HG02884 (cell line): ENCODE measurements around the gene DNAJC3.
"Not testable (repeated sequence)": the region's sequence is repeated elsewhere in the genome, so short reads cannot be mapped to it uniquely, and the experiment has no call there.

ENCODE experiments used
- ATAC-seq: cut with Tn5 transposase; IDR thresholded peaks from one replicate; pipeline ENCODE4 v1.9.1; 2021; ENCODE audit warnings: mild to moderate bottlenecking, moderate library complexity; ENCODE audit not compliant: unreplicated experiment

DNAJC3 gene

DNA sequence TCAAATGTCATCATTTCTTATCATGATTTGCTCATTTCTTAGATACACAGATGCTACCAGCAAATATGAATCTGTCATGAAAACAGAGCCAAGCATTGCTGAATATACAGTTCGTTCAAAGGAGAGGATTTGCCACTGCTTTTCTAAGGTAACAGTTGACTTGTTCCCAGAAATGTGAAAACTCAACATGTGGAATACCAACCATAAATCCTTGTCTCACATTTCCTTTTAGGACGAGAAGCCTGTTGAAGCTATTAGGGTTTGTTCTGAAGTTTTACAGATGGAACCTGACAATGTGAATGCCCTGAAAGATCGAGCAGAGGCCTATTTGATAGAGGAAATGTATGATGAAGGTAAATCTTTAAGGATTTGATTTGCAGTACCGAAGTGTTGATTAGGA lies 86.7 kb downstream of the DNAJC3 start:
- ATAC-seq: no peak

DNA sequence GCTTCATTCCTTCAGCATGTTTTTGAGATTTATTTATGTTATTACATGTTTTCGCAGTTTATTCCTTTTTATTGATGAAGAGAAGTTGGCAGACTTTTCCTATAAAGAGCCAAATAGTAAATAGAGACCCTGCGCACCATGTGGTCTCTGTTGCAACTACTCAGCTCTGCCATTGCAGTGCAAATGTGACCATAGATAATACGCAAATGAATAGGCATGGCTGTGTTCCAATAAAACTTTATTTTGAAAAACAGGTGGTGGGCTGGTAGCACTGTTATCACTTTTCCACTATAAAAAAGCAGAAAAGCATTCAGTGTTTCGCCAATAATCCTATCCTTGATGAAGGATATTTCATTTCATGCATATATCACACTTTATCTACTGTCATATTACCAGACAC lies 95.0 kb downstream of the DNAJC3 start:
- no peak for ATAC-seq

DNA sequence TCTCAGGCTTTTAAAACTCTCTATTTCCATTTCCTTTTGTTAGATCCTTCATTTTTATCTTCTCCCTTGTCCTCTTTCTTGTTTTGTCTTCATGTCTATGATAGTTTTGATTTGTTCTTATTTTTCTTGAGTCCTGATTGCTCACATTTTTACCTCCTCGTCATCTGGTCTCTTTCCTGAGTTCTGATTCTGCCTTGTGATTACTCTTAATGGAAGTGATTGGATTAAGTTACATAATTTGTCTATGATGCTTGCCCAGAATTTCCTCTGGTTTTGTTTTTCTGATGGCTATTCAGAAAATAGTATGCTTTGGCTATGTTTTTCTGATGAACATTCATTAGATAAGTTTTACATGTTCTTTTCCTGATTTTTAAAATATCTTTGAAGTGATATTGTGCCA lies 102.6 kb downstream of the DNAJC3 start:
- ATAC-seq: no peak

DNA sequence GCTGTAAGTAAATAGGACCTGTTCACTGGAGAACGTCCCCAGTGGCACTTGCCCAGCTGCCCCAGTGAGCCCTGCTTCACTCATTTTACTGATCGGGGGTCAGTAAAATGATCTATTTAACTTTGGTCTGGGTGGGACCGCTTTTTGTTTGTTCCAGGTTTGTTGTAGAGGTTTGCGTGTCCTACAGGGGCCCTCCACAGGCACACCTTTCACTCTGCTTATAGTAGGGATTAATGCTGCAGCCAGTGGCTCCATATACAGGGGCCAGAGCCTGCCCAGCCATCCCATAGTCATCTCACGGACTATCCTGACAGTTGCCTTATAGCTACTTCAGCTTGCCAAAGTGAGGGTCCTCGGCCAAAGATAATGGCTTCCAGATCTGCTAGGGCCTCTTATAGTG lies 104.1 kb downstream of the DNAJC3 start:
- no peak for ATAC-seq

DNA sequence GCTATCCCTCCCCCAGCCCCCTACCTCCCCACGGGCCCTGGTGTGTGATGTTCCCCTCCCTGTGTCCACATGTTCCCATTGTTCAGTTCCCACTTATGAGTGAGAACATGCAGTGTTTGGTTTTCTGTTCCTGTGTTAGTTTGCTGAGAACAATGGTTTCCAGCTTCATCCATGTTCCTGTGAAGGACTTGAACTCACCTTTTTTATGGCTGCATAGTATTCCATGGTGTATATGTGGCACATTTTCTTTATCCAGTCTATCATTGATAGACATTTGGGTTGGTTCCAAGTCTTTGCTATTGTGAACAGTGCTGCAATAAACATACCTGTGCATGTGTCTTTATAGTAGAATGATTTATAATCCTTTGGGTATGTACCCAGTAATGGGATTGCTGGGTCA lies 105.0 kb downstream of the DNAJC3 start:
- ATAC-seq: not testable (repeated sequence)

DNA sequence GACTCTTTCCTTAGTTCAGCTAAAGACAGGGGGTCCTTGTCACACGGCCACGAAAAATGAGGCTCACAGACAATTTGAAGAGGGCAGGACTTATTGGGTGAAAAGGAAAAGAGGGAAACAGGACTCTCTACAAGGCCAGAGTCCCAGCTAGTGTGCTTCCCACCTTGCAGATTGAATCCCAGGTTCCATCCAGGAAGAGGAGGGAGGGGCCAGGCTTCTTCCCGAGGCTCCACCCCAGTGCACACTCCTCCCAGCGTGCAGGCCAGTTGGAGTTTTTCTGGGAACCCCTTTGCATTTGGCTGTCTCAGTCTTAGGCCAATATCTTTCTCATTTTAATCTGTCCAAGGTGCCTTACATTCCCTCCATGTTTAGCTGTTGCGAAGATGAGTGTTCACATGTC lies 106.8 kb downstream of the DNAJC3 start:
- ATAC-seq: no peak

DNA sequence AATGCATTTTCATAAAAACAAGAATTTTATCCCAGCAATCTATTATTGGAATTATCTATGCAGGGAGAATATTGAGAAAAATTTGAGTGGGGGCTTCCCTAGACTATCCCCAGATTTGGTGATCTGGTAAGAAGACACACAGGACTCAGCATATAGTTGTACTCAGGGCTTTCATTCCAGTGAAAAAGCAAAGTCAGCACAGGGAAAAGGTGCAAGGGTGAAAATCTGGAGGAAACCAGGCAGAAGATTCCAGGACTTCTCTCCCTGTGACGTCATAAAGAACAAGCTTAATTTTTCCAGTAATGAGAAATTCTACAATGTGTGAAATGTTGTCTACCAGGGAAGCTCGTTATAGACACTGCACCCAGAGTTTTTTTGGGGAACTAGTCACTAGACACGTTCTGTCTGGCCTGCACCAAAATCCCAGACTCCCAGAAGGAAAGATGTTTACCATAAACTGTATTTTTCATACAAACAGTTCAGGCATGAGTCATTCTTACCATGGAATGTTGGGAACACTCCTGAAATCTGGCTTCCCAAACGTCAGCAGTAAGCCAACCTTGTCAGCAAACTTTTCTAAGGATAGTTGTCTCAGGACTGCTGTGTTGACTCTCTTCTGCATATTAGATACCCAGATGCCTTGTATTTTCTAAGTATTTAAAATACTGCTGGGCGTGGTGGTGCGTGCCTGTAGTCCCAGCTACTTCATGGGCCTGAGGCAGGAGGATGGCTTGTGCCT lies 107.4 kb downstream of the DNAJC3 start:
- ATAC-seq: no peak

DNA sequence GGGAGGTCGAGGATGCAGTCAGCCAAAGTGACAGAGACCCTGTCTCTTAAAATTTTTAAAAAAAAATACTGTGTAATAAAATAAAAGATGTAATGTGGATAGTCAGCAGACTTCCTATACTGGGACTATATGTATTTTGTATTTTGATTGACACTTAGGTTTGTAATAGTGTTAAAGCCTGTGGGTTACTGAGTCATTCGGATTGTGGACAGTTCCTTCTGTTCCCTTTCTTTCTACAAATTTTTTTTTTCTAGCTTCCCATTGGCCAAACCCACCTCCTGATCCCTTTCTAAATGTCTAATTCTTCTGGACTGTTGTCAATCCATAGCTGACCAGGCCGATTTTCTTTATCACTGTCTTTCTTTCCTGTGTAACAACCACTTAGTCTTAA lies 108.0 kb downstream of the DNAJC3 start:
- ATAC-seq: no peak

DNA sequence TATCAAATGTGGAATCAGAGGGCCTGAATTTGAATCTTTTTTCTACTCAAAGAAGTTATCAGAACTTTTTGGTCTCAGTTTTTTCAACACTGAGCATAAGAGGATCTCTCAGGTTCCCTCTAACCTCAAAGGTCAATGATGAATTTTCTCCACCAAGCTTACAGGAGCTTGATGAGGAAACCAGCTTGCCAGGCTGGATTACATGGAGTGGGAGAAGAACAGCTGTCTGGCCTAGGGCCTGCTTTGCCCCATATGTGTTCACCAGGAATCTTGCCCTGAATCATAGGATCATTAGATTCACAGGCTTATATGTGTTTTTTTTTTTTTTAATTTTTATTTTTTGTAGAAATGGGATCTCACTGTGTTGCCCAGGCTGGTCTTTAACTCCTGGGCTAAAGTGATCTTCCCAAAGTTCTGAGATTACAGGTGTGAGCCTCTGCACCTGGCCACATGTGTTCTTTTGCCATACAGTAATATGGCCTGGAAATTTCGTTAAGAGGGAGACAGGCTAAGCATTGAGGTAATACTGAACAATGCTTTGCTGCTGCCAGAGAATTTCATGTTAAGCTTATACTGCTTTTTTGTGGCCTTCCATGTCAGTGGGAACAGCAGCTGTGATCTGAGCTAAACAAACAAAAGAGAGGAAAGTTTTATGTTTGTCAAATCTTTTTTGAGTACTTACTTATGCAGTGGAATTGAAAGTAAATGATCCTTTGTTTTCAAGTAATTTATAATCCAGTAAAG lies 110.6 kb downstream of the DNAJC3 start:
- no peak for ATAC-seq

DNA sequence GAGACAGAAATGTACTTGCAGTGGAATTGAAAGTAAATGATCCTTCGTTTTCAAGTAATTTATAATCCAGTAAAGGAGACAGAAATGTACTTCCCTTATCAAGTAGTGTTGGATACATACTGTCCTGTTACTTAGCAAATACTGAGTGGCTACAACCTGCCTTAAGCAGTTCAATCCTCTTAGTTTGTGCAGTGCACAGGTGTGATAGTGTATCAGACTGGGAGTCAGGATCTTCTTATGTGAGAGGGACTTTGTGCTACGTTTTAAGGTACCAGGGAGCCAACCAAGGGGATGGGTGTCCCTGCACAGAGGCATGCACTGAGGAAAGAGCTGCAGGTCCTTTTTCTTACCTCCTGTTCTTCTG lies 111.1 kb downstream of the DNAJC3 start:
- no peak for ATAC-seq

DNA sequence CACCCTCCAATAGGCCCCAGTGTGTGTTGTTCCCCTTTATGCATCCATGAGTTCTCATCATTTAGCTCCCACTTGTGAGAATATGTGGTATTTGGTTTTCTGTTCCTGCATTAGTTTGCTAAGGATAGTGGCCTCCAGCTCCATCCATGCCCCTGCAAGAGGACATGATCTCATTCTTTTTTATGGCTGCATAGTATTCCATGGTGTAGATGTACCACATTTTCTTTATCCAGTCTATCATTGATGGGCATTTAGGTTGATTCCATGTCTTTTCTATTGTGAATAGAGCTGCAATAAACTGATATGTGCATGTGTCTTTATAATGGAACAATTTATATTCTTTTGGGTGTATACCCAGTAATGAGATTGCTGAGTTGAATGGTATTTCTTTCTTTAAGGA lies 112.4 kb downstream of the DNAJC3 start:
- not testable (repeated sequence) for ATAC-seq

DNA sequence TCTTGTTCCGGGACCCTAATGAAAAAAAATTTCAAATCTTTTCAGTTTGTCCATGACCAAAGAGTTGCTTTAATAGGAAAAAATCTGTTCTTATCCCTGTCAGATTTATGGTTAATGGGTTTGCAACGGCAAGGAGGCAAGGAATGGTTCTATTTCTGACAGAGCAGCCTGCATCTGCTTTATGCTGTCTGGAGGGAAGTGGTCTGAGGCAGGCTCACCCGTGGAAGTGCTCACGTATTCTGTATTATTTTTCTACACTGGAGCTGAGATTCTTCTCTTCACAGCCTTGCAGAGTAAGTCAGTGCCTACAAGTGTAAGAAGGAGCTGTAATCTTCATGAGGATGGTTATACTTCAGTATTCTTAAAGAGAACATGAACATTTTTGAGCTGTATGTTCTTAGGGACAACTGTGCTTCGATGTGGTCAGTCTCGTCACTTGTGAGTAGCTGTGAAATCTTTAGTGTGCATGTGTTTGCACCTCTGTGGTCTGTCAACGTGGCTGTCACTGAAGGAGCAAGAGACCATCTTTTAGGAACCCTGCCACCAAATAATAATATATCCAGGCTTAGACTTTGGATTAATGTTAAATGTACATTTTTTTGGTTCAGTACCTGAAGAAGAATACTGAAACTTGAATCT lies 114.3 kb downstream of the DNAJC3 start:
- ATAC-seq: no peak

DNA sequence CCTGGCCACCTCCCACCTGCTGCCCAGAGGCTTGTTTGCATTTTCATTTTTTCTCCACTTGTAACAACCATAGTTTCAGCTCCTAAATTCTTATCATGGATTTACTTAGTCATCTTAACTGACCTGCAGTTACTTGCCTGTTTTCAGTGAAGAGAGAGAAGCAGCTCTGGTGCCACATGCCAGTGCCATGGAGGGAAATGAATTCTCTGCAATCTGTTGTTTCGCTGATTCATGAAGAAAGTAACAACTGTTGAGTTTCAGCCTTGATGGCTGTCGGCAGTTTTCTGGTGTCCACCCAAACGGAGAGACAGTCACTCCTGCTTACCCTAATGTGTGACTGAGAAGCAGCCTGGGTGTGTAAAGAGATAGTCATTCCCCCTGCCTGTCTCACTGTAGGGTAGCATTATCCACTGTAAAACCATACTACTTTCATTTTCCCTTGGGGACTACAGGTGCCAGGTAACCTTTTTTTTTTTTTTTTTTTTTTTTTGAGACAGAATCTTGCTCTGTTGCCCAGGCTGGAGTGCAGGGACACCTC lies 116.1 kb downstream of the DNAJC3 start:
- ATAC-seq: no peak

DNA sequence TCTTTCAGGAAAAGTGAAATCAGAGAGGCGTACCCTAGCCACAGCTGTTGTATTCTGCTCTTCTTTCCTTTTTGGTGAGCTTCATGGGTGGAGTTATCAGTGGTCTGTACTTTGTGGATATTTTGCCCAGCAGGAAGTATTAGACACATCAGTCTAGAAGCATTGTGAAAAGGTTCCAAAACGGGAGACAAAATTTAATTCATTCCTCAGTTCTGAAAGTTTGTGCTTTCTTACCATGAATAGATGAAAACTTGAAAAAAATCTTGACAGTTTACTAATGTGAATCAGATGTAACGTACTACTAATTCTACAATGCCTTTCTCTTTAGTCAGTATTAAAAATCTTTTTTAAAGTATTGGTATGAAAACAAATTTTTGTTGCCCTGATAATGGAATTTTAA lies 116.8 kb downstream of the DNAJC3 start:
- no peak for ATAC-seq

DNA sequence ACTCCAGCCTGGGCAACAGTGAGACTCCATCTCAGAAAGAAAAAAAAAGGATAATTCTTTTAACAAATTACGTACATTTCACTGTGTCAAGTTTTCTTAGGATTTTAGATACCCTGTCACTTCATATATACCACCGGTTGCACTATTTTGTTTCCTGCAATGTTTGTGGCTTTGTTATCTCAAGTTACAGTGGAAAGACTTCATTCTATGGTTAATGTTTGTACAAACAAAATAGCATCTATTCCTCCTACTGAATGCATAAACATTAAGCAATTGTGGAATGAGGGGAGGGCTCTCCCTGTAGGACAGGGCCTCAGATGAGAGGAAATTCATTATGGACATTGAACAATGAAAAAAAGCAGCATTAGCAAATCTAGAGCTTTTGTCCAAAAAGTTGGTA lies 120.1 kb downstream of the DNAJC3 start:
- ATAC-seq: no peak

DNA sequence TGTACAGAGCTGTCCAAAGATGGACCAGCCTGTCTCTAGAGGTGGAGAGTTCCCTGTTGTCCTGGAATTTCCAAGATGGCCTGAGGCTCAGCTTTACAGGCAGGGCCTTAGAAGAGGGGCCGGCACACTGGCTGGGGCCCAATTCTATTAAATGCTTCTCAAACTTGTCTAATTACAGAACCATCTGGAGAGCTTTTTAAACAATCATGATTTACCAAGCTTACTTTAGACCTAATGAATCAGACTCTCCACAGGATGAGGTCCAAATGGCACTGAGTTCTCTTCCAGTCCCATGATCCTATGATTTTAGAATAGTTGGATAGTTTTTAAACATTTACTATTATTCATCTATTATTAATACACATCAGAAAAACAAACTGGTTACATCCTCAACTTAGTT lies 123.5 kb downstream of the DNAJC3 start:
- no peak for ATAC-seq

DNA sequence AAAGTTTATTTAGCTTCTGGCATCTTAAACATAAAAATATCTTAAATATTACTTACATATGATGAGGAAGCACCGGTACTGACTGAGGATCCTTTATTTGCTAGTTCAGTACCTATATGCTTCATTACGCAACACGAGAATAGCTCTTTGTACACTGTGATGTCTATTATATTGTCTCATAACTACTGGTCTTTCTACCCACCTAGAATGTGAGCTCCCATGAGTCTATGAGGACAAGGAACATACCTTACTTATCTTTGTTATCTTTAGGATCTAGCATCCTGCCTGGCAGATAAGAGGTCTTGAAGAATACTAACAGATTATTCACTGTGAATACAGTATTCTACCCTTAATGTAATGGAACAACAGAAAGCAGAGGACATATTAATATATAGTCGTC lies 124.9 kb downstream of the DNAJC3 start:
- no peak for ATAC-seq

DNA sequence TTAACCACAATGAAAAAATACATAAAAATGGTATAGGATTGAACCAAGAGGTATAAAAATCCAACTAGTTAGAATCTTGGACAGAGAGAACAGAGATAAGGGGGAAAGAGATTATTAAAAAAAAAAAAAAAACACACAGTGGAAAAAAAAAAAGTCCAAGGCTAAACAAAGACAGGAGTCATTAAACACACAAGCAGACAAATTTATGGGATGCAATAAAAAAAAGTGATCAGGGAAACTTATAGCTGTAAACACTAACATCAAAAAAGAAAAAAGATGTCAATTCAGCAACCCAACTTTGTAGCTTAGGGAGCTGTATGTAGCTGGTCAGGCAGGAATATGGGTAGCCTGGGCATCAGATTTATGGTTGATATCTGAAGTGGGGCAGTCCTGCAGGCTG lies 129.0 kb downstream of the DNAJC3 start:
- ATAC-seq: no peak

DNA sequence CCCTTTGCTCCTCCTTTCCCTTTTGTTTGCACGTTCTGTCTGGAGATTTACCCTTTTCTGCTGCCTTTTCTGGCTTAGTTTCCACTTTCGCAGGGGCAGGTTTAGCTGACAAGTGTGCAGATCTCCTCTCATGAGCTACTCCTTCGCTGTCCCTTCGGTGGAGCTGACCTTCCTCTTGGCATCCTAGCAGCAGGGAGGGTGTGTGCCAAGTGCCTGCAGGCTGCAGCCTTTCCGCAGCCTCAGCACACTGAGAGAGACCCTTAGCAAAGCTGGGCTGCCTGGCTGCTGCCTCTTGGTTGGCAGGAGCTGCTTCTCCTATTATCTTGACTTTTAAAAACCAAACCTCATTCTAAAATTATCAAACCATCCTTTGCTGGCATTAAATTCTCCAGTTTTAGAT lies 132.5 kb downstream of the DNAJC3 start:
- ATAC-seq: no peak

DNA sequence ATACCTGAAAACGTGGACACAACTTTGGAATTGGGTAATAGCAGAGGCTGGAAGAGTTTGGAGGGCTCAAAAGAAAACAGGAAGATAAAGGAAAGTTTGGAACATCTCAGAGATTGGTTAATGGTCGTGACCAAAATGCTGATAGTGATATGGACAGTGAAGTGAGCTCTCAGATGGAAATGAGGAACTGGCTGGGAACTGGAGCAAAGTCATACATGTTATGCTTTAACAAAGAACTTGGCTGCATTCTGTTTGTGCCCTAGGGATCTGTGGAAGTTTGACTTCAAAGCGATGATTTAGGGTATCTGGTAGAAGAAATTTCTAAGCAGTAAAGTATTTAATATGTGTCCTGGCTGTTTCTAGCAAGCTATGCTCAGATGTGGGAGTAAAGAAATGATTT lies 136.2 kb downstream of the DNAJC3 start:
- no peak for ATAC-seq

DNA sequence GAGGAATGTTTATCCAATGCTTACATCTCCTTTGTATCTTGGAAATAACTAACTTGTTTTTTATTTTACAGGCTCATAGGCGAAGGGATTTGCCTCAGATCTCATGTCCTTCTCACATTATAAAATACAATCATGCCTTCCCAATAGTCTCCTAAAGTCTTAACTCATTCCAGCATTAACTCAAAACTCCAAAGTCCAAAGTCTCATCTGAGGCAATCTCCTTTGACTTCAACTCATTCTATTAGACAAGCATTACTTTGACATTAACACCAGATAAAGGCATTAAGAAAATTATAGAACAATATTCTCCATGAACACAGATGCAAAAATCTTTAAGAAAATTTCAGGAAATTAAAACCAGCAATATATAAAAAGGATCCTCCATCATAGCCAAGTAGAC lies 137.6 kb downstream of the DNAJC3 start:
- no peak for ATAC-seq

DNA sequence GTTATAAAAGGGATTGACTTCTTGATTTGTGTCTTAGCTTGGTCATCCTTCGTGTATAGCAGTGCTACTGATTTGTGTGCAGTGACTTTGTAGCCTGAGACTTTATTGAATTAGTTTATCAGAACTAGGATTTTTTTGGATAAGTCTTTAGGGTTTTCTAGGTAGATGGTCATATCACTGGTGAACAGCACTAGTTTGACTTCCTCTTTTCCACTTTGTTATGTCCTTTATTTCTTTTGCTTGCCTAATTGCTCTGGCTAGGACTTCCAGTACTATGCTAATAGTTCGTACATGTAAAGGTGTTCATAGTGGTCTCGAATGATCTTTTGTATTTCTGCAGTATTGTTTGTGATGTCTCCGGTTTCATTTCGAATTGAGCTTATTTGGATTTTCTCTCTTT lies 145.4 kb downstream of the DNAJC3 start:
- ATAC-seq: no peak
